Myocyte (in vitro differentiated cells): ENCODE results near the gene KCNK5. TPM values are rescaled to one million over a fixed set of nuclear protein-coding genes. Genes with fewer than 3 reads are reported as not detected.

Experiments
- DNase-seq: peaks from one replicate; pipeline ENCODE4 v3.0.0-alpha.2; 2012; ENCODE audit warnings: low read depth
- total RNA-seq: library from RNA; depleted of rRNA; stranded (reverse); fragments of >200 nt; gene quantifications from 2 replicates; pipeline ENCODE4 v1.2.3, GENCODE V29; 2014

Gene KCNK5
- total RNA-seq, 1 donor from 2014 or later: not detected

DNA sequence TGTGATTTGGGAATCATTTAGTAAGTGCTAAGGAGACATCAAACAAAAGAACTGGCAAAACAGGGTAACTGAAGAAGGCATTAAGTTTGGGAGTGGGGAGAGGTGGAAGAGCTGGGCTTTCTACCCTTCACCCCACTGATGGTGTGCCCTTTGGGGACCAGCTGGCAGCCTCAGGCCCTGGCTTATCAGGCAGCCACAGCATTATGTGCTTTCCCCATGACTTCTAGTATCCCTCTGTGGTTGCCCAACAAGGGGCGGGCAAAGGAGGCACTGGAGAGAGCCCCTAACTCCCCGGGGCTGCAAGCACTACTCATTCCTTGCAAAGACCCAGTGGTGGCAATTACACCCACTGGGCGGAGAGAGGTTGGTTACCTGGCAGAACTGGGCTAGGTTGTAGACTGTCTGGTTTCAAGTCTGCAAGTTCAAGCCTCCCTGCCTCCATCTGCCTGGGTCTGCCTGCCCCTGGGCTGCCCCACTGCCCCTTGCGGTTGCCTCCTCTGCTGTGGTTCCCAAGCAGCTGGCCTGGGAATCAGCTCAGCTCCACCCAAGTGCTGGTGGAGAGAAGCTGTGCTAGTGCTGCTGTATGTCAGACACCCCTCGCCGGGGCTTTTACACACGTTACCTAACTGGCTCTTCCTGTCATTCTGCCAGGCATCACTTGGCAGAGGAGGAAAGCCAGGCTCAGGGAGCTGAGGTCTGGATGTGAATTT, 29.9 kb downstream of the KCNK5 start:
- no peak for DNase-seq

DNA sequence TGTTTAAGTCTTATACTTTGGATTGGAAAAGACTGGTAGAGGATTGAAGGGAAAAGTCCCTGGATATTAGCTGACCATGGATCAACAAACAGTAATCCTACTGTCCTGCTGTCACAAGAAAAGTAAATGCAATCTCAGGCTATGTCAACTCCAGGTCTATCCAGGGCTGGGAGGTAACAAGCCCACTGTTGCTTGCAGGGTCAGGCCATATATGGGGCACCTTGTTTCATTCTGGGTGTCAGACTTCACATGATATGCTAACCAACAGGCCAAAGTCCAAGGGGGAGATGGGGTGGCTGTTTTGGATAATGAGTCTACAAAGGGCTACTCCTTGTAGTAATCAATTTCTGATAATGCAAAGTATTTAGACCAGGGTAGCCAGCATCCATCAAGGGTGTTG, 30.7 kb downstream of the KCNK5 start:
- DNase-seq: no peak

DNA sequence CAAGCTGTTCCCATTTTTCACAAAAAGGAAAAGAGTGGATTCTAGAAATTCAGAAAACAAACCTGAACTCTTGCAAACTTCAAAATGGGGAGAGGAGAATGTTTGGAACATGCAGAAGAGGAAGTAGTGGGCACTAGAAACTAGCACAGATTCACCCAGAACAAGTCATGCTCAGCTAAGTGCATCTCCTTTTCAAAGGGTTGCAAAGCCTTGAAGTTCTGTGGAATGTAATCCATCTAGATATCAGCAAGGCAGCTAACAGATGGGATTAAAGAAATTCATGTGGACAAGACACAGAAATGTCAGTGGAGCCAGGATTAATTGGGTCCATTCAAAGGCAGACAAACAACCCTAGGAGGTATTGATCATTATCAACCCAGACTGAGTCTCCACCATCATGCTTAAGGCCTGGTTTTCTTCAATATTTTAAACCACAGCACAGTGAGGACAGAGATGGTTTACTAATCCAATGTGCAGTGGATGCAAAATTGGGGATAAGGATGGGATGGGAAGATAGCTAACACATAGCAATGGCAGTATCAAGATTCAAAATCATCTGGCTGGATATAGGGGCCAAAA, 31.3 kb downstream of the KCNK5 start:
- no peak for DNase-seq

DNA sequence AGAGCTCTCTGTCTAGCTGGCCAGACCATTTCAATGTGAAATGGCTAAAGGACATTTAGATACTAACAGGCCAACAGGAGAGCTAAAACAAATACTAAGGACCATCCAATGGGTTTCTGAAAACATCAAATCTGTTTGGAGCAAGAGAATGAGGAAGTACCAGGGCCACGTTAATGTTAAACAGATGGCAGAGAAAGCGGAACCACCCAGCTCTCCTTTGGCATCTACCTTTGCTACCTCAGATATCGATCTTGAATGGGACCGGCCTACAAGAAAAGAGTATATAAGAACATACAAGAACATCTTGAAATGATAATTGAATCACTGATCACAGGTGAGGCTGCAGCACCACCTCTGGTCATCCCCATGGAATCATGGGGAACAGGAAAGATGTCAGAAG, 31.8 kb downstream of the KCNK5 start:
- DNase-seq: no peak

DNA sequence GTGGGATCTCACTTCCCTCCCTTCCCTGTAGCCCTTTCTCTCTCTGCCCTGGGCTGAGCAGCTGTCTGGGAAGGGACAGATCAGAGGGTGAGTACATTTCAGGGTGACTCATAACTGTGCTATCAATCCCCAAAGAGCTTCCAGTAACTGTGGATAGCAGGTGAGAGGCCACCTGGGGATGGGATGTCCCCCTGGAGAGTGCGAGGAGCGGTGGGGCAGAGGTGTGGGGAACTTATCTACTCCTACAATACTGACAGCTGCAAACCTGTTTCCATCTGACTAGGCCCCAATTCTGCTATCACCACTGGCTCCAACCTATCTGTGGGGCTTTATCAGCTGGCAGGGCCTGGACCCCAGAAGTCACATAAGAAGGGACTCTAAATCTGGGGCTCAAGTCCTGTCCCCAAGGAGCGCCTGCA, 32.6 kb downstream of the KCNK5 start:
- no peak for DNase-seq

GRCh38 chr6:39195792-39196385, 33.4 kb downstream of the KCNK5 start:
- no peak for DNase-seq

- DNase-seq: no peak
Observed at GRCh38 chr6:39194466-39194865, 34.8 kb downstream of the KCNK5 start.

DNA sequence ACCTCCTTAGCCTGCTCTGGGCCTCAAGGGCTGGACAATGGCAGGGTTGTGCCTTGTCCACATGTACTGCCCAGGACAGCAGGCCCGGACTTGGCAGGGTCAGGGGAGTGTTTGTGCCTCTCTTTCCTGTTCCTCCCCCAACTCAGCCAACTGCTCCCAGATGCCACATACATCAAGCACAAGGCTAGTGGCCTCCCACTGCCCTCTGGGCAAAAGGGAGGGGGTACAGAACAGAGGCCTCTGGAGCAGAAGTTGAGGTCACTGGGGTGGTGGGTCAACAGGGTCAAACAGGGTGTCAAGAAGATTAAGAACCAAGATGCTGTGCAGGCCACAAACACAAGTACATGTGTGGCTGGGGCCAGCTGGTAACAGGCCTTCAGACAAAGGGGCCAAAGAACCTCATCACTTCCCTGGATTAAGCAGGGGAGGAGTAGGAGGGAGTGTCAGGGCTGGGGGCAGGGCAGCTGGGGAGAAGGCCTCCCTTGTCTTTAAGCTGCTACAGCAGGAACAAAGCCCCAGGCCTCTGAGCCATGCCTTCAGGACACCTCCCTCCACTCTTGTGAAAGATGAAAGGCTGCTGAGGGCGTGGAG, 36.0 kb downstream of the KCNK5 start:
- DNase-seq: no peak

DNA sequence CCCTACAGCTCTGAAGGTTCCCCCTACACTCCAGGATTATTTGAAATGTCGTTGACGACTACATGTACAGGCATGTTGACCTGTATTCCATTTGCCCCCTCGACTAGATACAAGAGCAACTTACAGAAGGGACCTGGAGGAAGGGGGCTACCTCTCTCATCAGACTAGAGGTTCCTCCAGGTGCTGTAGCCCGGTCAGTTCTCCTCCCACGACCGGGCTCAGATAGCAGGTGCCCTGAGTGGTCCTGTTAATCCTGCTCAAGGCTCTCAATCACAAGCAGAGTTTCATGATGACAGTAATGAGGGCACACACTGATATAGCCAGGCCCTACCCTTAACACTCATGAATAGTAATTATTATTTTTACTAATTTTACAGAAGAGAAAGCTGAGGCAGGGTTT, 36.5 kb downstream of the KCNK5 start:
- no peak for DNase-seq

- no peak for DNase-seq
Observed at GRCh38 chr6:39191236-39191930, 37.9 kb downstream of the KCNK5 start.

- DNase-seq: no peak
Observed at GRCh38 chr6:39190545-39191235, 38.6 kb downstream of the KCNK5 start.

GRCh38 chr6:39189915-39190544, 39.2 kb downstream of the KCNK5 start:
- no peak for DNase-seq

DNA sequence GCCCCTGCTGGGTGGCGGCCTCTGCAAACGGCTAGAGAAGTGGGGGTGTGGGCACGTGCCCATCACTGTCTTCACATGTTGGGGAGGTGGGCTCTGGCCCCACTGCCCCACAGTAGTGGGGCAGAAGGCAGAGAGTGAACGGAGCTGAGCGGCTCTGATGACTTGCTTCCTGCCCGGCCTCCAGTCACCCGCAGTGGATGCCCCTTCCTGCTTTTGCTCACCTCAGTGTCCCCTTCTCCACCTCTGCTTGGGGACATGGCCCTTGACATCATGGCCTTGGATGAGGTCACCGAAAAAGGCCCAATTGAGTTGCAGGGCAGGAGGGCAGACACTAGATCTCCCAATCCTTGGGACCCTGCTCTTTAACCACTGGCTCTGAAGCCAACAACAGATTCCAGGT, 40.1 kb downstream of the KCNK5 start:
- no peak for DNase-seq

DNA sequence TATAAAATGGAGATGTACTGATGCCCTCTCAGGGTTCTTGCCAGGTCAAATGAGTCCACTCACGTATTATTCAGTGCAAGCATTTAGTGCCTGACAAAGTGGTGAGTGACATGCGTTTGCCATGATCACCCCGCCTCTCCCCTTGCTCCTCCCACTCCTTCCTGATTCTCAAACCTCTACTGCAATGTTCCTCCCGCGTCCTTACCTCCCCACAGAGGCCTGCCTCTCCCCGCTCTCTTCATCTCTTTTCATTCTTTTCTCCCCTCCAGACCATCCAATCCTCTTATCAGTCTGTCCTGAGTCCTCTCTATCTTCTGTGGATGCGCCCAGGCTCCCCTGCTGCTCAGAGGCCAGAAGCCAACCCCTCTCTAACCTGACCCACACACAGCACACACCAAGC, 40.7 kb downstream of the KCNK5 start:
- no peak for DNase-seq

DNA sequence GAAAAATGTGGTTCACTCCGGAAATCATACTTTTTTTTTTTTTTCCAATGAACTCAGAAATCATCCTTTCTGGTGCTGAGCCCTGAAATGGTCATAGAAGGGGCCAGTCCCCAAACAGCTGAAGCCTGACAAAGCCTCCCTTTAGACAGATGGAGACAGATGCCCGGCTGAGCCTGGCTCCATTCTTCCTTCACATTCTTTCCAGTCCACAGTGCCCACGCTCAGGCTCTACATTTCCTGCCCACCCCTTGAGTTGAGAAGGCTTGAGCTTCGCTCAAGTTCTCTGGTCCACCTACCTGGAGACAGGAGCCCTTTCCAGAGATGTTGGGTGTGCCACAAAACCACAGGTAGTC, 41.2 kb downstream of the KCNK5 start:
- no peak for DNase-seq

- DNase-seq: no peak
Observed at GRCh38 chr6:39184906-39185580, 44.2 kb downstream of the KCNK5 start.

DNA sequence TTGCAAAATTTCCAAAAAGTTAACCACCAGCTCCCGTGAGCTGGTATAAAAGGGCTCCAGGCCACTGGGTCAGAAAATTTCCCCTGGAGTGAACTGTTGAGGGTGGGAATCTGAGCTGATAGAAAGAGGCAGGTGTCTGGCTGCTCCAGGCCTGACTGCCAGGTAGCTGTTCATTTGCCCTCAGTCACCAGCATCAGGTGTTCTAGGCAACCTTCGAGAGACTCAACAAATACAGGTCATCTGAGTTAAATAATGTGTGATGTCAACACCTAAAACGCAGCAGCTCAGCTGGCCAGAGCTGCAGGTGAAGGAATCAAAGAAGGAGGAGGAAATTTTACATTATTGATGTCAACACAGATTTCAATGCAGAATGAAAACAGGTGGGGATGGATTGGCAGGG, 46.7 kb downstream of the KCNK5 start:
- DNase-seq: no peak

DNA sequence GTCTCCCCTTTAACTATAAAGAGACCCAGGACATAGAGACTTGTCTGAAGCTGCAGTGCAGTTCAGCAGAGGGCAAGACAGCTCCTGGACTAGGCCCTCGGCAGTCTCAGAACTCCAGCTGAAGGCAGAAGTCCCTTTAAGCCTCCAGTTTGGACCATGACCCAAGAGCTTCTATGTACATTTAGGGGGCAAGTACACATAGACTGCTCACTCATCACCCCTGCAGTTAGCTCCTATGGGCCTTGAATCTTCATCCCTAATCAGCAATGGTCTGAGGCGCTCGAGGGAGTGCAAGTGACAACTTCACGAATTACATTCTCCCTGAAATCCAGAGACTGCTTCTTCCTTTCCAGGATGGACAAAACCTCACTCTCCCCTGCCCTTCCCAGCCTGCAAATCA, 47.4 kb downstream of the KCNK5 start:
- no peak for DNase-seq

- no peak for DNase-seq
Observed at GRCh38 chr6:39181333-39181732, 47.9 kb downstream of the KCNK5 start.

DNA sequence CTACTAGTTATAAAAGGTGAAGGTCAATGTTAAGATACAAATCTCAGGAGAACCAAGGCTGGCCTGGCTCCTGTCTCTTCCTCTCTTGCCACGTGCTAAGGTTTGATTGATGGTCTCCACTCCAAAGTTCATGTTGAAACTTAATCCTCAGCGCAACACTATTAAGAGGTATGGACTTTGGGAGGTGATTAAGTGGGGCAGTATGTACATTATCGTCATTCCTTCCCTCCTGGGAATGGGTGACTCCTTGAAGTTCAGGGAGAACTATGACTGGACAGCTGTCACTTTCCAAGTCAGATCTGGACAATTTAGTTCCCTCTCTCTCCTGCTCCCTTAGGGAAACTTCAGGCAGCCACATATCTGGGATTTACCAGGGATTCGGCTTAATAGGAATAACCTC, 50.5 kb downstream of the KCNK5 start:
- DNase-seq: no peak
